HK-2 (cell line): ENCODE measurements around the gene CCNB1IP1.
"Not testable (repeated sequence)": the region's sequence is repeated elsewhere in the genome, so short reads cannot be mapped to it uniquely, and the experiment has no call there.

Experiments
- DNase-seq: peaks from one replicate; pipeline ENCODE4 v3.0.0-alpha.2; 2018; ENCODE audit not compliant: unreplicated experiment

The CCNB1IP1 gene, protein sequence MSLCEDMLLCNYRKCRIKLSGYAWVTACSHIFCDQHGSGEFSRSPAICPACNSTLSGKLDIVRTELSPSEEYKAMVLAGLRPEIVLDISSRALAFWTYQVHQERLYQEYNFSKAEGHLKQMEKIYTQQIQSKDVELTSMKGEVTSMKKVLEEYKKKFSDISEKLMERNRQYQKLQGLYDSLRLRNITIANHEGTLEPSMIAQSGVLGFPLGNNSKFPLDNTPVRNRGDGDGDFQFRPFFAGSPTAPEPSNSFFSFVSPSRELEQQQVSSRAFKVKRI

DNA sequence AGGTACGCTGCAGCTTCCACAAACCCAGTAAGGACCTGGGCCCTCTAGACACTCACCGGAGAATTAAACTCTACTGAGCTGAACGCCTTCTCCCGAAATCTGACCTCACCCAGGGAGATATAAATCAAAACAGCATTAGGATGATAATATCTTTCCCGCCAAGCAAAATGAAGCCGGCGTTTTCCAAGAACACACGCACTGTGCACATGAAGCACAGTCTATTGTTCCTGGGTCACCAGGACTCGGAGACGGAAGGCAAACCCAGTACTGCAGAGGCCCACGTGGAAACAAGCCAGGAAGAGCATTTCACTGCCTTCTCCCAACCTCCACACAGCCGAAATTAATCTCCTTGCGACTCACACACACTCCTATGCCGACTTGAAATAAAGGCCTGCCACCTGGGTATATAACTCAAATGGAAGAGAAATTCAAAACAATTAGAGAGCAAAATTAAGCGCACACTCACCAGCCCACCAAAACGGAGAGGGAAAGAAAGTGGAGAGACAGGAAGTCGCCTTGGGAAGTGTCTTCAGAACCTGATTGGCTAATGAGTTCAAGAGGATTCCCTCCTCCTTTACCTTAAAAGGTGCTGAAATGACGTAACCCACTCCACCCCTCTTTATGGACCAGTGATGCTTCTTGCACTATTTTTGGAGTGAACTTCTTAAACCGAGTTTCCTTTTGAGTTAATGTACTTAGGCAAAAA, at the start of gene CCNB1IP1:
TSS of gene CCNB1IP1 (minus strand) at position 492 of the 706 bp plus-strand sequence. CDS start 16,756 bp downstream, outside the sequence.
- DNase-seq: peak; percentile 65

DNA sequence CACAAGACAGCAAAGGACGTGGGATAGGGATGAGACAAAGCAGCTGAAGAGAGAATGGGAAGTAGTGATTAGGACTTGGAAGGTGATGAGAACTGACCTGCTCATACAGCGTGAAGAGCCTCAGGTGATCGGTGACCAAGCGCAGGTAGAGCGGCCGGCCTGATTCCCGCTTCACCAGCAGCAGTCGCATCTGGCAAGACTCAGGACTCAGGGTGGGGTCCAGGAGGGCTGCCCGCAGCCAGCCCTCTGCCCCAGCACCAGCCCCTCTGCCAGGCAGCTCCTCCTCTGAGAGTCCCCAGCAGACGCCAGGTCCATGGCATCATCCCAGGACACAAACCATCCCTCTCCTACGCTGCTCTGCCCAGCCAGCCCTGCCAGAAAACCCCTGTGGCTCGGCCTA, 49.4 kb upstream of the CCNB1IP1 start:
- no peak for DNase-seq

DNA sequence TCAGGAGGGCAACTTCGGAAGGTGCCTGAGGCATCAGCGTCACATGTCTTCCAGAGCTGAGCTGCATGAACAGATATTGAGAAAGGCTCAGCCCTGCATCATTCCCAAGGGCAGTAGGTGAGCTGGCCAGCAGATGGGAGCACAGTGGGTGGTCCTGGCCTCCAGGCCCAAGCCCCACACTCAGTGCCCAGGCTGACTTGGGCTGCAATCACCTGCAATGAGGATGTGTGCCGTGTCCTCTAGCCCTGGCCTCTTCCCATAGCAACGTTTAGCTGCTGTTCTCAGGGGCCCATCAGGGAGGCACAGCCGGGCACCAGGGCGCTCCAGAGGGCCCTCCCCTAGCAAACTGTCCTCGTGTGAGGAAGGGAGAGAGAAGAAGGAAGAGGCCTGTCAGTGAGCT, 48.3 kb upstream of the CCNB1IP1 start:
- DNase-seq: no peak

DNA sequence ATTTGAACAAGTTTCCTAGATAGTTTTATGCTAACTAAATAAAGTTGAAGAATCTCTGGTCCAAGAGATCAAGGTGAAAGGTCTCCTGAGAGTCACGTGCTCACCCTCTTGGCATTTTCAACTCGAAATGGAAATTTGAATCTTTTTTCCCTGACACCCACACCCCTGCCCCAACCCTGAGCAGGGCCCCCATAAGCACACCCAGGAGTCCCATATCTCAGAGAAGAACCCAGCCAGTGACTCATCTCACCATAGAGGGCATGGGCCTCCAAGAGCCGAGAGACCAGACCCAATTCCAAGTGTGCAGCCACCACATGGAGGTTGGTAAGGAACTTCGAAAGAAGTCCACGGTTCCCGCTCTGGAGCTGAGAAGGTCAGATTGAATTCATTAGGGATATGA, 47.6 kb upstream of the CCNB1IP1 start:
- DNase-seq: no peak

DNA sequence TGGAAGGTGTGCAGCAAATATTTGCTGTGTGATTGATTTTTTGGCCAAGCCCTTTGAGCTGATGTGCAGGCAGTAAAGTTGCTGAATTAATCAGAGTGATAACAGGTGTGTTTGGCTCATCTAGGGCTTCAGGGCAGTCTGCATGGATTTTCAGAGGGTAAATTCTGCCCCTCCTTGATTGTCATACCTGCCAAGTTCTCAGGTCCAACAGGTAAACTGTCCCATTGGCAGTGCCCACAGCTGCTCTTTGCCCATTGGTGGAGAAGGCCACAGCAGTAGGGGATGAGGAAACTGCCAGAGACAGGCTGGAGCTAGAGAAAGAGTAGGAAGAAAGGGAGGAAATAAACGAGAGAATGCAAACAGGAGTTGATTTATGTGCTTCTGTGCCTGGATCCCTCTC, 46.7 kb upstream of the CCNB1IP1 start:
- DNase-seq: no peak

DNA sequence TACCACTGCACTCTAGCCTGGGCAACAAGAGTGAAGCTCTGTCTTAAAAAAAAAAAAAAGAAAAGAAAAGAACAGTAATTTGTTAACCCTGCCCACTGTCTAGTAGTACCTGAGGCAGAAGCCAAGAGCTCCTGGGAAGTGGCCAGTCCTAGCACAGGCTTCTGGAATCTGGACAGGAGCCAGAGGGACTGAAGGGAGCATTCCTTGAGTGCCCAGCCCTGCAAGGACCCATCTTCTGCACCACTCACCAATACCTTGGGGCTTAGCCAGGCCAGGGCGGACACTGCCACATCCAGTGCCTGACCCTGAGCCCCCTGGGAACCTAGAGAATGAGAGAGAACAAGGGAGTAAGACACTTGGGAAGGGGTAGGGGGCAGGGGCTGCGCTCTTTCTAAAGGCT, 44.1 kb upstream of the CCNB1IP1 start:
- no peak for DNase-seq

DNA sequence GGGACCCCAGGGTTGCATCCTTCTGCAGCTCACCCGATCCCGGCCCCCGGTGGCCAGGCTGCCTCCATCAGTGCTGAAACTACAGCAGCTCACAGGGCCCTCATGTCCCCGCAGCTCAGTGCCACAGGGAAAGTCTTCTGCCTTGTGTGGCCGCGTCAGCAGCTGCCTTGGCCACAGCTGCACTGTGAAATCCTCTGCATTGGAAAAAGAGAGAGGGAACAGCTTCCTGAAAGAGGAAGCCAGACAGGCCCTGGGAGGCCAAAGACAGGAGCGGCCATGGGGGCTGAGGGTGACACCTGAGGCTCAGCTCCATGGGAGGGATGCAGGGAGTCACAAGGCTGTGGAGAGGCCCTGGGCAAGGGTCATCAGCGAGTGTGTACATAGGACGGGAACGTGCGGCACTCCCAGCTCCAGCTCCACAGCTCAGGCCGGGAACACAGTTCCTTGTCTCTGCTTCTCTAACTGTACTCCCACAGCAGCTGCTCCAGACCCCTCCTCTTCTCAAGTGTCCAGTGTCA, 43.1 kb upstream of the CCNB1IP1 start:
- DNase-seq: no peak

DNA sequence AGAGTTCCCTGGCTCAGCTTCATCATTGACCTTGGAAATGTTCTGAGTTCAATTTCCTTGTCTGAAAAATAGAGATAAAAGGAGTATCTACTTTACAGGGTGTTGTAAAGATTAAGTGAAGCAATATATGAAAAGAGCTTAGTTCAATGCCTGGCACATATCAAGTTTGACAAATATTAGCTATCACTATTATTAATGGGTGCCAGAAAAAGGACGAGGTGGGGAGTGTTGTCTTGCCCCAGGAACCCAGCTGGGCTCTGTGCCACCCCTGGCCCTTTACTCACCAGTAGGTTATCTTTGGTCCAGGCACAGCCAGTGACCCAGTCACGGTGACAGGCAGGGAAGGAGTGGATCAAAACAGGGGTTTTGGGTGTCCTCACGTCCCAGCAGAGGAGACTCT, 42.4 kb upstream of the CCNB1IP1 start:
- no peak for DNase-seq

DNA sequence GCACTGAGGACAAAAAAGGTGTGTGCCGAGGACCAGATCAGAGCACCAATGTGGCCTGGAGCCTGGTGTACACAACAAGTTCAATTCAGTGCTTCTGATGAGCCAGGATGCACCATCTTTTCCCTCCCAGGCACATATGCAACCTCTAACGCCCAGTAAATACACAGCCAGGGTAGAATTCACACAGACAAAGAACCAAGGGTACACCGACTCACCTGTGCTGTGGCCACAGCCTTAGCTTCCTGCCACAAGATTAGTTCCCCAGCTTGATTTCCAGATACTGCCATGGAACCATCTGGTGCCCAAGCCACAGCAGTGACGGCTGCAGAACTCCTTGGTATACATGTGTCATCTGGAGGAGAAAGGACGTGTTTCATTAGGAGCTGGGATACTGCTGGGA, 39.7 kb upstream of the CCNB1IP1 start:
- no peak for DNase-seq

DNA sequence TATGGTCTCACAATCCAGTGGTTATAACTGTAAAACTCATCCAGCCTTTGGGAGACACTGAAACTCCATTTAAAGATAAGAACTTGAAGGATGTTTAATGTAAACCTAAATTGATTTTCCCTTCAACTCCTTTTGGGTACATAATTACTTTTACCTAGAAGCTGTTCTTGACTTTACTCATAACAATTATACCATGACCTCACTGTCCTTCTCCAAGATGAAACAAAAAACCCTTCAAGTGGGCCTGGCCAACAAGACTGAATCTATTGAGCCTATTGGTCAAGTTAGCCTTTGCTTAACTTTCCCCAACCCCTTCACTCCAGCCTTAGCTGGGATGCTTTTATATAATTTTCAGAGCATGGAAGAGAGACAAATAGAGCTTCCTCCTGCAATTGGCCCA, 32.8 kb upstream of the CCNB1IP1 start:
- no peak for DNase-seq

DNA sequence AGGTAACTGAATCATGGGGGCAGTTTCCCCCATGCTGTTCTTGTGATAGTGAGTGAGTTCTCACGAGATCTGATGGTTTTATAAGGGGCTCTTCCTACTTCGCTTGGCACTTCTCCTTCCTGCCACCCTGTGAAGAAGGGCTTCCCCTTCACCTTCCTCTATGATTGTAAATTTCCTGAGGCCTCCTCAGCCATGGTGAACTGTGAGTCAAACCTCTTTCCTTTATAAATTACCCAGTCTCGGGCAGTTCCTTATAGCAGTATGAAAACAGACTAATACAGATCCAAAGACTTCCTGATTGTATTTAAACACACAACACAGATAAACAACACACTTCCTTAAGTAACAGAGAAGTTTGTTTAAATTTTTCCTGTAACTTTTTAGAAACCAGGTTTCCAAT, 25.4 kb upstream of the CCNB1IP1 start:
- DNase-seq: not testable (repeated sequence)

DNA sequence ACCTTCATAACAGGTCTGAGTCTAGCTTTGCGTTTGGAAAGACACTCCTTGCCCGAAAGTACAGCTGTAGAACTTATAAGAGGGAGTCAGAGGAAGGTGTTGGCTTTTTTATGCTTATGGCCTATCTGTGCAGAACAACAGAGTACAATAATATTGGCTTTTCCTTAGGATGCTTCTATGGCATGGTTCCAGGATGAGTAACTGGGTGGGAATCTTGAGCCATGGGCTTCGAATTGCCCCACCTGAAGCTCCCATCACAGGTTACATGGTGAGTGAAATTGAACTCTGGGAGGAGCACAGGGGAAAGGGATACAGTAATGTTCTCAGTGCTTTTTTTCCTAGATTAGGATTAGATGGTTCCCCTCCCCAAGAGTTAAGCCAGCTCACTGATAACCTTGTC, 23.3 kb upstream of the CCNB1IP1 start:
- DNase-seq: no peak

DNA sequence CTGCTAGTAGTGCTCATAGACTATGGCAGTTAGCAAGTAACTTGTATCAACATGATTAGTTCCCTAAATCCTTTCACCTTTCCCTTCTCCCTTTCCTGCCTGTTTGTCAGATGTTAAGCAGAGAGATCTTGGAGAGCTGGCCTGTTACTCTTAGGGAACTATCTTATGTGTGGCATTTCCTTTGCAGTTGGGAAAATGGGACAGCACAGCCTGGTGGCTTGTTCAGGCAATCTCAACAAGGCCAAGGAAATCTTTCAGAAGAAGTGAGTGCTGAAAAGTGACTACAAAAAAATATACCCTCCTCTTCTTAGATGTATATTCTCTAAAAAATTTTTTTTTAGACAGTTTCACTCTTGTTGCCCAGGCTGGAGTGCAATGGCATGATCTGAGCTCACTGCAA, 17.8 kb upstream of the CCNB1IP1 start:
- DNase-seq: no peak

DNA sequence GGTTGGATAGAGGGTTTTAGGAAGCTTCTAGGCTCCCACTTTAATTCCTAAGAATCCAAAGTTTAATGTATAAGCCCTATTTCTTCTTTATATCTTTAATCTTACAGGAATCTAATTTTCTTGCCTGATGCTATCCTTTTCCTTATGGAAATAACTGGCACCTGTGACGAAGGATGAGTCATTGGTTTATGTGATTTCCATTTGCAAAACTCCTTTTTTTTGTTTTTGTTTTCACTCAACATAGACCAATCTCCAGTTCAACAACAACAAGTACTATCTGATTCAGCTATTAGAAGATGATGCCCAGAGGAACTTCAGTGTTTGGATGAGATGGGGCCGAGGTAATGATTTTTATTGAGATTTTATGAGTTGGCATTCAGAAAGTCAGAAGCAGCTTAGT, 17.2 kb upstream of the CCNB1IP1 start:
- no peak for DNase-seq

DNA sequence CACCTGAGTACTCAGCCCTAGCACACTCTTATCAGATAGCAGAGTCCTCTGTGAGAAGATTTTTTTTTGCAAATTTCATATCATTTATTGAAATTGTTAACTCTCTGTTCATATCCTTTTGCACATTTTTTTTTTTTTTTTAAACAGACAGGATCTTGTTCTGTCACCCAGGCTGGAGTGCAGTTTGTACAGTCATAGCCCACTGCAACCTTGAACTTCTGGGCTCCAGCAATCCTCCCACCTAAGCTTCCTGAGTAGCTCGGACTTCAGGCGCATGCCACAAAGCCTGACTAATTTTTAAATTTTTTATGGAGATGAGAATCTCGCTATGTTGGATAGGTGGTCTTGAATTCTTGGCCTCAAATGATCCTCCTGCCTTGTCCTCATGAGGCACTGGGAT, 14.7 kb upstream of the CCNB1IP1 start:
- DNase-seq: no peak

DNA sequence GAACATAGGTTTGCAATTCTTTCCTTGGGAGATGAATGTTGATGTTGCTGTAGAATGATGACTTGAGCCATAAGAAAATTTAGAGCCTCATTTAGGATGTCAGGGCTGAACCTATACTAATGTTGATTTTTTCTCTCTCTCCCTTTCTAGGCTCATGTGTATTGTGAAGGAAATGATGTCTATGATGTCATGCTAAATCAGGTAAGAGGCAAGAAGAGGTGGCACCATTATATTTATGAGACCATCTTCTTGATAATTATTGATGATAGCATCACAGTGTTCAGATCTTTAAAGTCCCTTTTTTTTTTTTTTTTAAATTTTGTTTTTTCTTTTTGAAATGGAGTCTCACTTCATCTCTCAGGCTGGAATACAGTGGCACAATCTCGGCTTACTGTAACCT, 13.6 kb upstream of the CCNB1IP1 start:
- no peak for DNase-seq

DNA sequence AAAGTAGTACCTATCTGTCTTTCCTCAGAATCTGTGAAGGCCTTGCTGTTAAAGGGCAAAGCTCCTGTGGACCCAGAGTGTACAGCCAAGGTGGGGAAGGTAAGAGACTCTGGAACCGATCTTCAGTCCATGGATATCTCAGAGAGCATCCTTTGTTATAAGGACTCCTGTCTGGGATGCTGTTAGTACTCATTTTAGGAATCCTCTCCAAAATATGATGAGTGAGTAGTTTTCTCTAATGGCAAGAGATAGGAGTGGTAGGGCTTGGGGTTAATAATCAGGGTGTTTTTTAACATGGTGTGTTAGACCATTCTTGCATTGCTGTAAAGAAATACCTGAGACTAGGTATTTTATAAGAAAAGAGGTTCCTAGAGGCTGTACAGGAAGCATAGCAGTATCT, 12.3 kb upstream of the CCNB1IP1 start:
- DNase-seq: no peak

DNA sequence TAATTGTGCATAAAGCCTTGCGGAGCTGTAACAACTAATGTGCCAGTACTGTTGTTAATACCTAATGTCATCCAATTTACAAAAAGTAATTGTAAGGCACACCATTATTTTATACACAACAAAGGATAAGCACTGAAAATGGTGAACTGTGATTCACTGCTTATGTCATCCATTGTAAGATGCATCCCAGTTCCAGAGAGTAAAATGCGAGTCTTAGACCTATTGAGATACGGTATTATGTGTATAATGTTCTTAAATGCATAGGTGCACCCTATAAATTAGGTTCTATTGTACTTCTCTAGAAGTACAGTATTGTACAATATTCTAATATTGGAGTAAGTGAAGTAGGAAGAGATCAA, 10.8 kb upstream of the CCNB1IP1 start:
- DNase-seq: no peak

DNA sequence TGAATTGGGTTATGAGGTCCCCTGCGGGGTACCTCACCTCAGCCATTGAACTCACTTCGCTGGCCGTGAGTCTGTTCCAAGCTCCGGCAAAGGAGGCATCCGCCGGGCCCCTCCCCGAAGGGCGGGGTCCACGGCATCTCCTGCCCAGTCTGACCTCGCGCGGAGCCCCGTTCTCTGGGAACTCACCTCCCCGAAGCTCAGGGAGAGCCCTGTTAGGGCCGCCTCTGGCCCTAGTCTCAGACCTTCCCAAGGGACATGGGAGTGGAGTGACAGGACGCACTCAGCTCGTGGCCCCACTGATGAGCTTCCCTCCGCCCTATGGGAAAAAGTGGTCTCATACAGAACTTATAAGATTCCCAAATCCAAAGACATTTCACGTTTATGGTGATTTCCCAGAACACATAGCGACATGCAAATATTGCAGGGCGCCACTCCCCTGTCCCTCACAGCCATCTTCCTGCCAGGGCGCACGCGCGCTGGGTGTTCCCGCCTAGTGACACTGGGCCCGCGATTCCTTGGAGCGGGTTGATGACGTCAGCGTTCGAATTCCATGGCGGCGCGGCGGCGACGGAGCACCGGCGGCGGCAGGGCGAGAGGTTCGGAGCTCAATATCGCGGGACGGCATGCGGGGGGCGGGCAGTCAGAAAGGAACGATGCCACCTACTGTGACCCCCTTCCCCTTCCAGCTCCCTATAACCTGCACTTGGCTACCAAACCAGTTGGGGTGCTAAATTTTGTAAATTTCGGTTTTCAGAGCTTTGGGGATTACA, 10.2 kb upstream of the CCNB1IP1 start, which contains the start of gene PARP2:
TSS of gene PARP2 (plus strand) at position 544 of the 770 bp plus-strand sequence. CDS start at position 551, 7 bp downstream.
- peak; percentile 99 for DNase-seq

DNA sequence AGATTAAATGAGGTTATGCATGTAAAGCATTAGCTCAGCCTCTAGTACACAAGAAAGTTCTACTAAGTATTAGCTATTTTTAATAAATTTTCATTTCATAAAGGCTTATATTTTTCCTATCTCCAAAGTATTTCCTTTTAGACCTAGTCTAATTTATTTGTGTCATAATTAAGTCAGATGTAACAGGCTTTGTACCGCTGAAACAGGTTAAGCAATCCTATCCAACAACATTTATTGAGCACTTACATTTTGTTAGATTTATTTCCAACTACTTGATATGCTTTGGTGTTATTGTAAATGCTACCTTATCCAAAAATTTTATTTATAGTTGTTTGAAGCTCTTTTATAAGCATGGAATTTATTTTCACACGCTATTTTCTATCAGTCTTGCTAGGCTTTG, 8.6 kb upstream of the CCNB1IP1 start:
- DNase-seq: no peak

DNA sequence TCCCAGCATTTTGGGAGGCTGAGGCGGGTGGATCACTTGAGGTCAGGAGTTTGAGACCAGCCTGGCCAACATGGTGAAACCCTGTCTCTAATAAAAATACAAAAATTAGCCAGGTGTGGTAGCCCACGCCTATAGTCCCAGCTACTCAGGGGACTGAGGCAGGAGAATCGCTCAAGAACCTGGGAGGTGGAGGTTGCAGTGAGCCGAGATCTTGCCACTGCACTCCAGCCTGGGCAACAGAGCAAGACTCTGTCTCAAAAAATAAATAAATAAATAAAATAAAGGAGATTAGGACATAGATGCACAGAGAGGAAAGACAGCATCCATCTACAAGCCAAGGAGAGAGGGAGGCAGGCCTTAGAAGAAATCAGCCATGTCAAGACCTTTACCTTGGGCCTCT, 8.0 kb upstream of the CCNB1IP1 start:
- DNase-seq: not testable (repeated sequence)

DNA sequence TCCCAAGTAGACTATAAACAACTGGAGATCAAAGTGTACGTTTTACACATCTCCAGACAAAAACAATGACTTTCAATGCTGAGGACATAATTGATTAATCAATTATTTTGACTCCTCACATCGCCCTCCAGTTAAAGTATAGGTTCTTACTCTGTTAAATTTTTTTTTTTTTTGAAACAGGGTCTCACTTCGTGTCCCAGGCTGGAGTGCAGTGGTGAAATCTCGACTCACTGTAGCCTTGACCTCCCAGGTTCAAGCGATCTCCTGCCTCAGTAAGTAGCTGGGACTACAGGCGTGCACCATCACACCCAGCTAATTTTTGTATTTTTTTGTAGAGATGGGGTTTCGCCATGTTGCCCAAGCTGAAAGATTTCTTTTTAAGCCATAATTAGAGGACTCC, 938 bp upstream of the CCNB1IP1 start:
- DNase-seq: no peak

DNA sequence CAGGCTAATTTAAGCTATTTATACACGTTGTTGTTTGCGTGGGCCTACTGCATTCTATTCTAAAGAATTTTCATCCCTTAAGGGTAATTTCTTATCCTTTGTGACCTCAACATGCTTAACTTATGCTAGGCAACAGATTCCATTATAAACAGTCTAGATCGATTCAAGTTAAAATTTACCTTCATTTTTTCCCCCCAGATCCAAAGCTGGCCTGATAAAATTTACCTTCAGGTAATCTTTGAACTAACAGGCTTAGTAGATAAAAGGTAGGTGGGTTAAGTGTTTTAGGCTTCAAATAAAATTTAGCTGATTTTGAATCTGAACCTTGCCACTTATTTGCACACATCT, 389 bp upstream of the CCNB1IP1 start:
- DNase-seq: no peak
